OCI-LY1 (cell line): ENCODE measurements around the gene CDH23.

ENCODE experiments used
- CTCF ChIP-seq: fragments of 200-600 bp; sonication (generic), shearing (Covaris generic); IDR thresholded peaks from 2 replicates; pipeline ENCODE4 v1.5.1; 2017; ENCODE audit warnings: mild to moderate bottlenecking, antibody characterized with exemption, low read length, moderate library complexity, mixed read lengths
- EZH2 ChIP-seq: fragments of 200-600 bp; sonication (generic), shearing (Covaris generic); IDR thresholded peaks from 2 replicates; pipeline ENCODE4 v1.8.0; 2017; ENCODE audit warnings: borderline replicate concordance, mixed run types, mild to moderate bottlenecking, antibody characterized with exemption, low read length, moderate library complexity, mixed read lengths

- TF ChIP-seq CTCF (no peak), EZH2 (no peak)
Measured at GRCh38 chr10:71448146-71448545, 51.4 kb downstream of the CDH23 start.
